KMS-11 (cell line): ENCODE measurements around the gene SUCNR1.

Source experiments
- H2AFZ ChIP-seq: fragments of 200-600 bp; sonication (generic); 2 replicates; pipeline ENCODE4 v1.6.1; 2016; ENCODE audit warnings: antibody characterized with exemption, mixed run types, low read depth
- H3K27ac ChIP-seq: fragments of 200-600 bp; sonication (generic); 2 replicates; pipeline ENCODE4 v1.6.1; 2016; ENCODE audit warnings: mild to moderate bottlenecking, mixed run types
- H3K27me3 ChIP-seq: fragments of 200-600 bp; sonication (generic); 2 replicates; pipeline ENCODE4 v1.6.1; 2017; ENCODE audit warnings: mild to moderate bottlenecking, low read depth, mixed run types, moderate library complexity; ENCODE audit not compliant: insufficient read depth
- H3K36me3 ChIP-seq: fragments of 200-600 bp; sonication (generic); 2 replicates; pipeline ENCODE4 v1.6.1; 2017; ENCODE audit warnings: mild to moderate bottlenecking, mixed run types; ENCODE audit not compliant: insufficient read depth
- H3K4me1 ChIP-seq: fragments of 200-600 bp; sonication (generic); 2 replicates; pipeline ENCODE4 v1.6.1; 2016; ENCODE audit warnings: mild to moderate bottlenecking, low read depth, mixed run types; ENCODE audit not compliant: poor library complexity, severe bottlenecking
- H3K4me2 ChIP-seq: fragments of 200-600 bp; sonication (generic); 2 replicates; pipeline ENCODE4 v1.7.0; 2016; ENCODE audit warnings: mild to moderate bottlenecking, mixed run types
- H3K4me3 ChIP-seq: fragments of 200-600 bp; sonication (generic); IDR thresholded peaks from 2 replicates; pipeline ENCODE4 v1.6.1; 2017; ENCODE audit warnings: low read depth, low read length, mixed read lengths; ENCODE audit not compliant: insufficient read depth
- H3K79me2 ChIP-seq: fragments of 200-600 bp; sonication (generic); 2 replicates; pipeline ENCODE4 v1.6.1; 2016; ENCODE audit warnings: low read depth, mixed run types; ENCODE audit not compliant: insufficient read depth
- H3K9ac ChIP-seq: fragments of 200-600 bp; sonication (generic); 2 replicates; pipeline ENCODE4 v1.6.1; 2016; ENCODE audit warnings: mild to moderate bottlenecking, mixed run types
- H4K20me1 ChIP-seq: fragments of 200-600 bp; sonication (generic); 2 replicates; pipeline ENCODE4 v1.6.1; 2016; ENCODE audit warnings: mild to moderate bottlenecking, mixed run types; ENCODE audit not compliant: insufficient read depth
- CTCF ChIP-seq: fragments of 200-600 bp; sonication (generic); conservative IDR thresholded peaks from 2 replicates; pipeline ENCODE4 v1.6.1; 2017; ENCODE audit warnings: low read depth, mild to moderate bottlenecking, antibody characterized with exemption, low read length, moderate library complexity, mixed read lengths

Gene SUCNR1

GRCh38 chr3:151919446-151919845, 46.0 kb downstream of the SUCNR1 start:
- H3K4me2 ChIP-seq = no peak overlapping the region
- H3K79me2 ChIP-seq = no peaks in the 10 kb centered on the region
- no peak overlapping the region for H3K9ac ChIP-seq
- no peaks in the 10 kb centered on the region for H4K20me1 ChIP-seq
- no peak overlapping the region for H3K4me3 ChIP-seq
- no peaks in the 10 kb centered on the region for H3K36me3 ChIP-seq
- TF ChIP-seq CTCF = no peak
- peaks cover 6% of the 10 kb centered on the region for H3K4me1 ChIP-seq
- H2AFZ ChIP-seq = no peak overlapping the region
- no peaks in the 10 kb centered on the region for H3K27me3 ChIP-seq
- H3K27ac ChIP-seq = no peak overlapping the region

DNA sequence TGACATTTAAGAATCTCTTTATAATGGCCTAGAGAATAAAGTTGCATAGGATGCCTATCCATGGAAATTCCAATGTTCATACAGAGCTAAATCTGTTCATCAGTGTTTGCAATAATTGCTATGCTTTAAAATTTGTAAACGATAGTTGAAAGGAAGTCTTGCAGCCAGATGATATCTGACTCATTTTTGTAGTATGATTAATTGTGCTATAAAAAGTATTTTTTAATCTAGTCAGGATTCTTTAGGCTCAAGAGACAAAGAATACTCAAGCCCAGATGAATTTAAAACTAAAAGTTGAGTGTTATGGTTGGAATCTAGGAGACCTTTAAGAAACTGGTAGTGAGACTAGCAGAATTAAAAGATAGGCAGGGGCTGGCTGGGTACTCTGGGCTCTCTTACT, 50.5 kb downstream of the SUCNR1 start:
- no peaks in the 10 kb centered on the region for H4K20me1 ChIP-seq

GRCh38 chr3:151924753-151925152, 51.3 kb downstream of the SUCNR1 start:
- no peak for TF ChIP-seq CTCF
- H3K36me3 ChIP-seq = no peaks in the 10 kb centered on the region
- H3K27ac ChIP-seq = no peak overlapping the region
- no peak overlapping the region for H2AFZ ChIP-seq
- no peaks in the 10 kb centered on the region for H3K27me3 ChIP-seq
- no peaks in the 10 kb centered on the region for H3K4me1 ChIP-seq
- H3K4me3 ChIP-seq = no peak overlapping the region
- H3K79me2 ChIP-seq = no peaks in the 10 kb centered on the region
- no peak overlapping the region for H3K4me2 ChIP-seq
- no peak overlapping the region for H3K9ac ChIP-seq
- H4K20me1 ChIP-seq = no peaks in the 10 kb centered on the region

More for the DNA sequence above, 50.5 kb downstream of the SUCNR1 start:
- no peak overlapping the region for H3K27ac ChIP-seq
- H3K4me3 ChIP-seq = no peak overlapping the region
- H3K4me1 ChIP-seq = peaks cover 4% of the 10 kb centered on the region
- H3K4me2 ChIP-seq = no peak overlapping the region
- no peak overlapping the region for H2AFZ ChIP-seq
- no peaks in the 10 kb centered on the region for H3K27me3 ChIP-seq
- no peak overlapping the region for H3K9ac ChIP-seq
- H3K79me2 ChIP-seq = no peaks in the 10 kb centered on the region
- no peaks in the 10 kb centered on the region for H3K36me3 ChIP-seq
- no peak for TF ChIP-seq CTCF

- TF ChIP-seq CTCF = no peak
- no peaks in the 10 kb centered on the region for H4K20me1 ChIP-seq
- H3K4me2 ChIP-seq = no peak overlapping the region
- H3K9ac ChIP-seq = no peak overlapping the region
- H3K79me2 ChIP-seq = no peaks in the 10 kb centered on the region
- no peaks in the 10 kb centered on the region for H3K36me3 ChIP-seq
- no peak overlapping the region for H3K4me3 ChIP-seq
- H3K4me1 ChIP-seq = no peaks in the 10 kb centered on the region
- H3K27ac ChIP-seq = no peak overlapping the region
- no peaks in the 10 kb centered on the region for H3K27me3 ChIP-seq
- H2AFZ ChIP-seq = no peak overlapping the region
Measured at GRCh38 chr3:151925419-151925818, 52.0 kb downstream of the SUCNR1 start.
